Suprapubic skin (tissue), 4 donors: Measurements from ENCODE around the gene NSG2. TPM values are rescaled to one million over a fixed set of nuclear protein-coding genes. Genes with fewer than 3 reads are reported as not detected.
"Not testable (repeated sequence)": the region's sequence is repeated elsewhere in the genome, so short reads cannot be mapped to it uniquely, and the experiment has no call there.

Source experiments
- DNase-seq, 2 donors: peaks; one replicate each; pipeline ENCODE4 v3.0.0-alpha.2; 2019; ENCODE audit warnings: low spot score in 2 of 2
- H3K27ac ChIP-seq: fragments of 200-600 bp; sonication (generic); one replicate; pipeline ENCODE4 v1.5.1; 2019
- H3K27me3 ChIP-seq: fragments of 200-600 bp; sonication (generic); one replicate; pipeline ENCODE4 v1.5.1; 2019
- H3K36me3 ChIP-seq: fragments of 200-600 bp; sonication (generic); one replicate; pipeline ENCODE4 v1.5.1; 2019
- H3K4me1 ChIP-seq: fragments of 200-600 bp; sonication (generic); one replicate; pipeline ENCODE4 v1.5.1; 2019
- H3K4me3 ChIP-seq: fragments of 200-600 bp; sonication (generic); one replicate; pipeline ENCODE4 v1.5.1; 2019; ENCODE audit warnings: mild to moderate bottlenecking
- H3K9me3 ChIP-seq: fragments of 200-600 bp; sonication (generic); one replicate; pipeline ENCODE4 v1.5.1; 2019
- EP300 ChIP-seq: sonication (generic); formaldehyde crosslinking; IDR thresholded peaks from one replicate; pipeline ENCODE4 v1.6.1; 2017; ENCODE audit warnings: antibody characterized with exemption
- POLR2A ChIP-seq, 2 donors: fragments of 450-650 bp; IDR thresholded peaks; one replicate each; pipeline ENCODE4 v1.6.1; 2017; ENCODE audit warnings: antibody characterized with exemption in 2 of 2, mild to moderate bottlenecking in 2 of 2, moderate library complexity in 2 of 2
- POLR2AphosphoS5 ChIP-seq, 3 donors: sonication (generic); formaldehyde crosslinking; IDR thresholded peaks; one replicate each; pipeline ENCODE4 v1.6.1; 2017; ENCODE audit warnings: antibody characterized with exemption in 3 of 3
- WGBS: methylation state at CpG from one replicate; pipeline ENCODE4 v1.1.5; 2018; 5-methylcytosine and 5-hydroxymethylcytosine counted together
- total RNA-seq, 4 donors: library from RNA; depleted of rRNA; stranded (reverse); fragments of >200 nt; gene quantifications; one replicate each; pipeline ENCODE4 v1.1.0, GENCODE V29; 2016
- TF ChIP-seq, protein P1 (sequence below), 2 donors: fragments of 200-600 bp in 1 of 2; fragments of 450-650 bp in 1 of 2; sonication (generic) in 1 of 2; IDR thresholded peaks; one replicate each; pipeline ENCODE4 v1.5.1; 2016 to 2019; ENCODE audit warnings: antibody characterized with exemption in 2 of 2, mild to moderate bottlenecking in 1 of 2, moderate library complexity in 1 of 2

NSG2 gene
- total RNA-seq, 4 donors from 2014 or later, result not detected

DNA sequence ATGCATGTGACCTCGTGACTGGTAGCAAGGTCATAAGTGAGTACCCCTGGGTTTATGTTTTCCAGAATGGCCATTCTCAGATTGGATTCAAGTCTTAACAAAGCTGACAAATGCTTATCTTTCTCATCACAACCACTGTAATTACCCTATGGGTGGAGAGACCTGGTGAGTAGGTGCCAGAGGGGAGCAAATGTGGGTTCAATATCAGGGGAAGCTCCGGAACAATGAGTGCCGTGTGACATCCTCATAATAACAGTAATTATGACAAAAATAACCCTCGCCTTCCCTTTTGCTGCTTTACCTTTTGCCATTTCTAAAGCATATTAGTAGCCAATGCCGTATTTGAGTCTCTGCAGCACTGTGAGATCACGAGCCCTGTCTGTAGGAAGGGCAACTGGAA, 95.9 kb downstream of the NSG2 start:
- 92% methylated on average over 6 of the region's 6 CpGs for WGBS
- Histone ChIP-seq H3K36me3 (no peaks in the 10 kb centered on the region), H3K27ac (no peak overlapping the region), H3K4me1 (no peaks in the 10 kb centered on the region), H3K27me3 (no peaks in the 10 kb centered on the region), H3K4me3 (no peak overlapping the region), H3K9me3 (no peaks in the 10 kb centered on the region)
- TF ChIP-seq, protein P1, sequence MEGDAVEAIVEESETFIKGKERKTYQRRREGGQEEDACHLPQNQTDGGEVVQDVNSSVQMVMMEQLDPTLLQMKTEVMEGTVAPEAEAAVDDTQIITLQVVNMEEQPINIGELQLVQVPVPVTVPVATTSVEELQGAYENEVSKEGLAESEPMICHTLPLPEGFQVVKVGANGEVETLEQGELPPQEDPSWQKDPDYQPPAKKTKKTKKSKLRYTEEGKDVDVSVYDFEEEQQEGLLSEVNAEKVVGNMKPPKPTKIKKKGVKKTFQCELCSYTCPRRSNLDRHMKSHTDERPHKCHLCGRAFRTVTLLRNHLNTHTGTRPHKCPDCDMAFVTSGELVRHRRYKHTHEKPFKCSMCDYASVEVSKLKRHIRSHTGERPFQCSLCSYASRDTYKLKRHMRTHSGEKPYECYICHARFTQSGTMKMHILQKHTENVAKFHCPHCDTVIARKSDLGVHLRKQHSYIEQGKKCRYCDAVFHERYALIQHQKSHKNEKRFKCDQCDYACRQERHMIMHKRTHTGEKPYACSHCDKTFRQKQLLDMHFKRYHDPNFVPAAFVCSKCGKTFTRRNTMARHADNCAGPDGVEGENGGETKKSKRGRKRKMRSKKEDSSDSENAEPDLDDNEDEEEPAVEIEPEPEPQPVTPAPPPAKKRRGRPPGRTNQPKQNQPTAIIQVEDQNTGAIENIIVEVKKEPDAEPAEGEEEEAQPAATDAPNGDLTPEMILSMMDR (IDR thresholded peaks at IDR 0.05), result no peak
- TF ChIP-seq POLR2AphosphoS5 (IDR thresholded peaks at IDR 0.05) (no peak), EP300 (no peak)
- DNase-seq, result no peak

DNA sequence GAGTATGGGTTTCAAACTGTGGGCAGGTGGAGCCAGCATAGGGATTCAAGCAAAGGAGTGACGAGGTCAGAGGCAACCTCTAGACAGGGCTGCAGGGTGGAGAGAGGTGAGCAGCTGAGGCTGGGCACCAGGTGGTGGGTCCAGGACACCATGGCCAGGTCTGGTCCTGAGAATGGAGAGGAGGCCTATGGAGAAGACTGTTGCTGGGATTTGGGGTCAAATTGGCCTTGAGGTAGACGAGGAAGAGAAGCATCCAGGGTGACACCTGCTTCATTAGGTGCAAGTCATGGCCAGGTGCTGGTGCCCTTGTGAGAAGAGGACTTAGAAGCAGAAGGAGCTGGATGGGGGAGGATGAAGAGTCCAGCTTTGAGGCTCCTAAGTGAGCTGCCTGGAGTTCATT, 99.6 kb downstream of the NSG2 start:
- no peaks in the 10 kb centered on the region for H3K4me1 ChIP-seq
- H3K27me3 ChIP-seq, result peaks cover 7% of the 10 kb centered on the region
- TF ChIP-seq POLR2A (IDR thresholded peaks at IDR 0.05), result no peak
- no peak for TF ChIP-seq EP300
- no peaks in the 10 kb centered on the region for H3K36me3 ChIP-seq
- no peak overlapping the region for H3K27ac ChIP-seq
- 78% methylated on average over 2 of the region's 2 CpGs for WGBS
- H3K4me3 ChIP-seq, result no peak overlapping the region
- H3K9me3 ChIP-seq, result no peaks in the 10 kb centered on the region
- DNase-seq, result peak in 1 of 2 donors; percentile 37

DNA sequence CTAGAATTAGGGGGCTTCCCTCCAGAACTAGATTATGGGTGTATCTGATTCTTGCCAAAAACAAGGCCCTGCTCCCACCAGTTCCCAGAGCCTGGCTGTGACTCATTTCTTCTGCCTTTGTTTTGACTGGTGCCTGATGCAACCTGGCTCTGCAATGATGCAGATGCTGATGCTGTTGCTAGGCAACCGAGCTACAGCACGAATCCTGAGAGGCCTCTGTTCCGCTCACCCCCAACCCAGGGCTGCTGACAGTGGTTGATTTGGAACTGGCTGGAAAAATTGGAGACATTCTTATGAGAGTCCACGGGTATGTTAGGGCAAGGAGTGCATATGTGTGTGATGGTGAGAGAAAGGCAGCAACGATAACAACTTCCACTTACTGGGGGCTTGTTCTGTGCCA, 100.3 kb downstream of the NSG2 start:
- WGBS, result 67% methylated on average over 5 of the region's 5 CpGs
- no peak for TF ChIP-seq EP300
- TF ChIP-seq POLR2AphosphoS5 (IDR thresholded peaks at IDR 0.05), result no peak
- TF ChIP-seq, protein P1 (IDR thresholded peaks at IDR 0.05), result no peak
- no peak for TF ChIP-seq POLR2A (IDR thresholded peaks at IDR 0.05)
- Histone ChIP-seq H3K27me3 (peaks cover 12% of the 10 kb centered on the region), H3K4me1 (no peaks in the 10 kb centered on the region), H3K9me3 (no peaks in the 10 kb centered on the region), H3K4me3 (no peak overlapping the region), H3K36me3 (no peaks in the 10 kb centered on the region), H3K27ac (no peak overlapping the region)
- DNase-seq, result no peak

DNA sequence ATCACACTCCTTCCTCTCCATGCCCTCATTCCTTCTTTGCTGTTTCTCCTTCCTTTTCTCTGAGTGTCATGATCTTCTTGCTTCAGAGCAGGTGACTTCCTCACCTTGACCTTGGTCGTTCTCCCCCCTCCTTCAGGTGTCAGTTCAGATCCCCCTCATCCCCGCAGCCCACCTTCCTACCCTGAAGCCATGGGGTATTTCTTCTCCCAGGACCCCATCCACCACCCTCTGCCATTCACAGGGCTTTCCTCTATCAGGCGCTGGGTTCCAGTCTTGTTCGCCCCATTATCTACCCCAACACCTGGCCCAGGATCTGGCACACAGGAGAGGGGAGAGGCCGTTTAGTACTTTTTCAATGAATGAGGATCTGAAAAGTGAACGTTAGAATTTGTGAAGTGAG, 101.0 kb downstream of the NSG2 start:
- 64% methylated on average over 6 of the region's 6 CpGs for WGBS
- TF ChIP-seq EP300 (no peak), POLR2AphosphoS5 (IDR thresholded peaks at IDR 0.05) (no peak), POLR2A (IDR thresholded peaks at IDR 0.05) (no peak)
- TF ChIP-seq, protein P1 (IDR thresholded peaks at IDR 0.05), result no peak
- peaks cover 12% of the 10 kb centered on the region for H3K27me3 ChIP-seq
- no peak for DNase-seq
- H3K9me3 ChIP-seq, result no peaks in the 10 kb centered on the region
- H3K4me3 ChIP-seq, result no peak overlapping the region
- H3K36me3 ChIP-seq, result no peaks in the 10 kb centered on the region
- H3K27ac ChIP-seq, result no peak overlapping the region
- H3K4me1 ChIP-seq, result no peaks in the 10 kb centered on the region

DNA sequence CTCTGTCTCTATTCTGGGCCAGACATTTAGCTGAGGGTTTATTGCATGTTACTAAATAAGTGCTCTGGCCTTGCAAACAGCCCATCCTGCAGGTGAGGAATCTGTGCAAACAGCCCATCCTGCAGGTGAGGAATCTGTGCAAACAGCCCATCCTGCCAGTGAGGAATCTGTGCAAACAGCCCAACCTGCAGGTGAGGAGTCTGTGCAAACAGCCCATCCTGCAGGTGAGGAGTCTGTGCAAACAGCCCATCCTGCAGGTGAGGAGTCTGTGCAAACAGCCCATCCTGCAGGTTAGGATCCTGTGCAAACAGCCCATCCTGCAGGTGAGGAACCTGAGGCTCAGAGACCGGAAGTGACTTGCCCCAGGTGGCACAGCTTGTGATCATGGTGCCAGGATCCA, 101.5 kb downstream of the NSG2 start:
- H3K9me3 ChIP-seq, H3K36me3 ChIP-seq, H3K27ac ChIP-seq, H3K4me1 ChIP-seq, H3K4me3 ChIP-seq: not testable (repeated sequence)
- peak in 1 of 2 donors; percentile 11 for DNase-seq
- peaks cover 12% of the 10 kb centered on the region for H3K27me3 ChIP-seq
- 63% methylated on average over 1 of the region's 1 CpG for WGBS

DNA sequence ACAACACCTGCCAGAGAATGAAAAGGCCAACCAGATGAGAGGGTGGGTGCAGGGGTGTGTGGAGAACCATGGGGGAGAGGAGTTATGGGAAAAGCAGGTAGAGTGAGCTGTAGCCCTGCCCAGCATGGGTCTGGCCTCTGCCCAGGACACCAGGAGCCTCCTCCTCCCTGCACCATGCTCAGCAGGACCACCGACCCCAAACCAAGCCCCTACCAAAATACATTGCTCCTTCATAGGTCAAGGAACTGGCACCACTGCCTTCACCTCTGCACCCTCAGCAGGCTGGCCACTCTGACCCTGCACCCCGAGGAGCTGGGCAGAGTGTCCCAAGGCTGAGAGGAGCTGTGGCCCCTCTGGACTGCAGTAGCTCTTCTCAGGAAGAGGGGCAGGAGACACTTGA, 102.0 kb downstream of the NSG2 start:
- WGBS, result 100% methylated on average over 1 of the region's 2 CpGs
- DNase-seq, result no peak
- no peaks in the 10 kb centered on the region for H3K9me3 ChIP-seq
- H3K4me3 ChIP-seq, result no peak overlapping the region
- peaks cover 12% of the 10 kb centered on the region for H3K27me3 ChIP-seq
- no peak overlapping the region for H3K27ac ChIP-seq
- TF ChIP-seq POLR2AphosphoS5 (IDR thresholded peaks at IDR 0.05) (no peak), EP300 (no peak), POLR2A (IDR thresholded peaks at IDR 0.05) (no peak)
- TF ChIP-seq, protein P1 (IDR thresholded peaks at IDR 0.05), result no peak
- no peaks in the 10 kb centered on the region for H3K4me1 ChIP-seq
- H3K36me3 ChIP-seq, result no peaks in the 10 kb centered on the region
